Activated T-helper 9 cell treated with anti-CD3 and anti-CD28 coated beads, Interleukin-2, amount 50 U/mL, for 16 hours (primary cell): ENCODE measurements around the gene KIAA1755.

ENCODE experiments used
- DNase-seq: peaks from one replicate; pipeline ENCODE4 v3.0.0-alpha.2; 2020; ENCODE audit warnings: low read depth

The KIAA1755 gene

GRCh38 chr20:38217791-38218565 lies 42.6 kb downstream of the KIAA1755 start:
- DNase-seq: no peak

- DNase-seq: no peak
Measured at GRCh38 chr20:38216746-38217595, 43.6 kb downstream of the KIAA1755 start.

GRCh38 chr20:38216201-38216600 lies 44.3 kb downstream of the KIAA1755 start:
- DNase-seq: no peak

- DNase-seq: no peak
Measured at GRCh38 chr20:38215194-38216182, 45.0 kb downstream of the KIAA1755 start.

DNA sequence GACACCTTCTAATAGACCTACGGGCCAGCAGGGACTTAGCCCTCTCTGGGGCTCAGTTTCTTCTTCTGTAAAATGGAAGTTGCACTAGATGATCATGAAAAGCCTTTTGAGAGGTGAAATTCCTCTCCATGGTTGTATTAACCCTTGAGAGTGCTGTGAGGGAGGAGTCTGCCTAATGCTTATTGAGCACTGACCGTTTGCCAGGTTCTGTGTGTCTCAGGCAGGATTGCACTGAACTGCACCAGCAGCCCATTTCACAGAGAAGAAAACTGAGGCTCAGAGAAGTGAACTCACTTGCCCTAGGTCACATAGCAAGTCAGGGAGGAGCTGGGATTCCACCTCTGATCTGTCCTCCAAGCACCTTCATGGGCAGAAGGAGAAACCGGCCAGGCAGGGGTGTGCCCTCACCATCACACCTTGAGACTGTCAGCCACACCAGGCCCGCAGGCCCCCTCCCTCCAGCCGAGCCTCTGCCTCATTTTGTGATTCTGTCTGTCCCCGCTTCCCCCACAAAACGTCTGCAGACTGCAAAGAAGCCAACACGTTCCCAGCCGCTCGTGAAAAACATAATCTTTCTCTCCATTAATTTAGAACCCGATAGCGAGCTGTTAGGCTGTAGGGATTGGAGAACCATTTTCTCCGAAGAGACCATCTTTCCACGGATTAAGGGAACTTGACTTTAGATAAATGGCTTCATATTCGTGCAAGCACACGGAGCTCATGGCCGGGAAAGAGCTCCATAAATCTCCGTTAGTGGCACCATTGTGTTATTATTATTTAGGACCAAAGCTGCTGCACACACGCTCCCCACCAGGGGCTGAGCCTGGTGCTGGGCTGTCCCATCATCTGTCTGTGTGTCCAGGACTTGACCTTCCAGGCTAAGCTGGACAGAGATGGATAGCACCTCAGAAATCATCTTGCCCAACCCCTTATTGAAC lies 46.0 kb downstream of the KIAA1755 start:
- no peak for DNase-seq

- DNase-seq: no peak
Measured at GRCh38 chr20:38213607-38213940, 47.0 kb downstream of the KIAA1755 start.

DNA sequence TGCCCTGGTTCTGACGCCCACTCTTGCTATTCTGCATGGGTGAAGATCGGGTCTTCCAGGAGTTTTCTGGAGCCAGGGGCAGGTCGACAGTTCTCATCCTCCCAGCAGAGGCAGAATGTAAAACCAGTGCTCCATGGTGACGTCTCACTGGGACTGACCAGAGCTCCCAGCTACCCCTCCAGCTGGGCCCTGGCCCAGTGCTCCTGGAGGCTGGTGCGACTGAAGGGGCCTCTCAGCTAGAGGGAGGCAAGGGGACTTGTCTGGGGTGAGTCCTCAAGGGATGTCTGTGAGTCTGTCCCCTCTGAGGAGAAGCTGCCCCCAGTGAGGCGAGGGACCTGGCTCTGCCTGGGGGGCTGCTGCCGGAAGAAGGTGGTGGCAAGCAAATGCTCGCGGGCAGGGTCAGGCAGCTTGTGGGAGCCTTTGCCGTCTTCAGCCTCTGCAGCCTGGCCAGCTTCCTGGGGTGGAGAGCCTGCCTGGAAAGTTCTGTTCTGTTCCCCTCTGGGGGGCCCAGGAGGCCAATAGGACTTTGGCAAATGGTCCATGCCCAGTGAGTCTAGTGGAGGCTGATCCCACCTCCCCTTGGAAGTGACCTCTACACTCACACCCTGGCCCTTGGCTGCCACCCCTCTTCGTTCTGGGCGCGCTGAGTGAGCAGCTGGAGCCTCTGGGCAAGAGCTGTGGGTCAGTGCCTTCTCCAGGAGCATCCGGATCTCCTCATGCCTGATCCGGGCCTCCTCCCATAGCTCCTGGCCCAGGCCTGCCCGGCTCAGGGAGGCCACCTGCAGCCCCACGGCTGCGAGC lies 47.5 kb downstream of the KIAA1755 start:
- no peak for DNase-seq

DNA sequence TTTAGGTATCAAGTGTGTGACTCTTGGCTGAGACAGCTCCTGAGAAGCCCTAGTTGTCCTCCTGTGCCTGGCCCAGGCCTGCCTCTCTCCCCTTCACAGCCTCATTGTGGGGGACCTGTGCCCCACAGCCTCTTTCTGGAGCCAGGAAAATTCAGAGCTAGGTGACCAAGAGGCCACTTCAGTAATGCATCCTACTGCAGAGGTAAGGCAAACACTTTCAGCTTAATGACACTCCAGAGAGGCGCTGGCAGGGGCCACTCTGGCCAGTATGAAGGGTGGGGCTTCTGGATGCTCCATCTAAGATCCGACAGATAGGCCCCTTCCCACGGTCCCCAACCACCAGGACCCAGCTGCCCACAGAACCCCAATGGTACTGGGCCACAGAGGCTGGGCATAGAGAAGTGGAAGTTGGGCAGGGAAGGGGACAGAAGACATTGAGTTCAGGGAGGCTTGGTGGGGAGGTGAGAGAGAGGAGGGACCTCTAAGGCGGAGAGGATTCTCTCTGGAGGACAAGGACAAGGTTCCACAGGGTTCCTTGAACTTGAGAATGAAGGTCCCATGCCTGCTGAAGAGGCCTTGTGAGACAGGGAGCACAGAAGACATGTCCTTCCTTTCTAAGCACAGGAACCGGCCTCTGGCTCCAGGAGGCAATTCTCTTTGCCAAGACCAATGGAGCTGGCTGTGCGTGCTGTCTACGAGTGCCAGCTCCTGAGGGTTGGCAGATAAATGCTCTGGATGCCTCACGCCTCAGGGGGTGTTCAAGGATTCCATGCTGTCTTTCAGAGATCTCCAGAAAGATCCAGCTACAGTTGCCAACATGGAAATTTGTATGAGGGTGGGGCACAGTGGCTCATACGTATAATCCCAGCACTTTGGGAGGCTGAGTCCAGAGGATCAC lies 49.1 kb downstream of the KIAA1755 start:
- no peak for DNase-seq

- DNase-seq: no peak
Measured at GRCh38 chr20:38210741-38211140, 49.8 kb downstream of the KIAA1755 start.

DNA sequence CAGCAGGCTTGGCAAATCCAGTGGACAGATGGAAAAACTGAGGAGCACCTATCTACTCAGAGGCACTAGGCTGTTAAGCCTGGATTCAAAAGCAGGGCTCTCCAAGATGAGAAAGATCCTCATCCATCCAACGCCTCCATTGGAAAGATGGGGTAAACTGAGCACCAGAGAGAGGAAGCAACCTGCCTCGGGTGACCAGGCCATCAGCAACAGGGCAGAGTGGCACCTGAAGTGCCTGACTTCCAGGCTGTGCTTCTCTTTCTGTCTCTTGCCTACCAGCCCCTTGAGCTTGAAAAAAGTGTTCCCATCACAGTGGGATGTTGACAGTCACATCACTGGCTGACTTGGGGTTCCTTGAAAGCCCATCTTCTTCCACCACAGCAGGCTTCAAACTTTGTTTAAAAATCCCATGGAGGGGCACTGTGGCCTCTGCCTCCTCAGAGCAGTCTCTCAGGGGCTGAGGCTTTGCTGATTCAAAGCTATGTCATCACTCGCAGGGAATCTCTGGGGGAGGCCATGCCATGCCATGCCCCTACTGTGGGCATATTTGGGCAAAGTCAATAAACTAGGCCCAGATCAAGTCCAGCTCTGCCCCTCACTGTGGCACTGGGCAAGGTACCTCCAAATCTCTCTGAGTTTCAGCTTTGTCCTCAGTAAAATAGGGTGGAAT lies 50.7 kb downstream of the KIAA1755 start:
- no peak for DNase-seq

- DNase-seq: no peak
Measured at GRCh38 chr20:38209054-38209675, 51.4 kb downstream of the KIAA1755 start.

DNA sequence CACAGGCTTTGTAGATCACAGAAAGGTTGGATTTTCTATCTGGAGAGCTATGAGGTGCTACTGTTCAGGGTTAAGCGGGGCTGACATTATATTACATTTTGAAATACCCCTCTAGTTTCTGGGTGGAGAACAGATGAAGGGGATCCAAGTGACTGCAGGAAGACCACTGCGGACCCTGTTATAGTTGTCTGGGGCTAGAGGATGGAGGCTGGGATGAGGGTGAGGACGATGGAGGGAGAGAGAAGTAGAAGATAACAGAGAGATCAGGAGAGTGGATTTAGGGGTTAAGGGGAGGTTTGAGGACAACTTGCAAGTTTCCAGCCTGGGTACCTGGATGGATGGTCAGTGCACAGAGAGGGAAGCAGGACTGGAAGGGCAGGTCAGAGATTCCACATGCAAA lies 52.0 kb downstream of the KIAA1755 start:
- no peak for DNase-seq

GRCh38 chr20:38208088-38208487 lies 52.4 kb downstream of the KIAA1755 start:
- no peak for DNase-seq

DNA sequence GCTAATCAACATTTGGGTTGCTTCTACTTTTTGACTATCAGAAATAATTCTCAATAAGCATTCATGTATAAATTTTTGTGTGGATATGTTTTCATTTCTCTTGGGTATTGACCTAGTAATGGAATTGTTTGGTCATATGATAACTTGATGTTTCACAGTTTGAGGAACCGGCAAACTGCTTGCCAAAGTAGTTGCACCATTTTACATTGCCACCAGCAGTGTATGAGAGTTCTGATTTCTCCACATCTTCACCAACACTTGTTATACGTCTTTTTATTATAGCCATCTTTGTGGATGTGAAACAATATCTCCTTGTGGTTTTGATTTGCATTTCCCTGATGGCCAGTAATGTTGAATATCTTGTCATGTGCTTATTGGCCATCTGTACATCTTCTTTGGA lies 52.9 kb downstream of the KIAA1755 start:
- no peak for DNase-seq

DNA sequence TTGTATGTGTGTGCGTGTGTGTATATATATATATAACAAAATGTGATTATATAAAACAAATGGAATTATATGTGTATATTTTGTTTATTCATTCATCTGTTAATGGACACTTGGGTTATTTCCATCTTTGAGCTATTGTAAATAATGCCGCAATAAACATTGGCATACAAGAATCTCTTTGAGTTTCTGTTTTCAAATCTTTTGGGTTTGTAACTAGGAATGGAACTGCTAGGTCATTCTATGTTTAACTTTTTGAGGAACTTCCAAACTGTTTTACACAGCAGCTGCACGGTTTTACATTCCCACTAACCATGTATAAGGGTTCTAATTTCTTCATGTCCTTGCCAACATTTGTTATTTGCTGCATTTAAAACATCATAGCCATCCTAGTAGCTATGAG lies 55.5 kb downstream of the KIAA1755 start:
- DNase-seq: no peak

GRCh38 chr20:38203981-38204357 lies 56.6 kb downstream of the KIAA1755 start:
- DNase-seq: no peak

- DNase-seq: no peak
Measured at GRCh38 chr20:38203337-38203980, 57.1 kb downstream of the KIAA1755 start.

GRCh38 chr20:38202982-38203293 lies 57.6 kb downstream of the KIAA1755 start:
- no peak for DNase-seq
